Measurements from ENCODE around the gene DDX39B. TPM values are rescaled to one million over a fixed set of nuclear protein-coding genes. Genes with fewer than 3 reads are reported as not detected.

Gene DDX39B
- total RNA-seq, 1 experiment from 2014 or later, result 317 TPM

DNA sequence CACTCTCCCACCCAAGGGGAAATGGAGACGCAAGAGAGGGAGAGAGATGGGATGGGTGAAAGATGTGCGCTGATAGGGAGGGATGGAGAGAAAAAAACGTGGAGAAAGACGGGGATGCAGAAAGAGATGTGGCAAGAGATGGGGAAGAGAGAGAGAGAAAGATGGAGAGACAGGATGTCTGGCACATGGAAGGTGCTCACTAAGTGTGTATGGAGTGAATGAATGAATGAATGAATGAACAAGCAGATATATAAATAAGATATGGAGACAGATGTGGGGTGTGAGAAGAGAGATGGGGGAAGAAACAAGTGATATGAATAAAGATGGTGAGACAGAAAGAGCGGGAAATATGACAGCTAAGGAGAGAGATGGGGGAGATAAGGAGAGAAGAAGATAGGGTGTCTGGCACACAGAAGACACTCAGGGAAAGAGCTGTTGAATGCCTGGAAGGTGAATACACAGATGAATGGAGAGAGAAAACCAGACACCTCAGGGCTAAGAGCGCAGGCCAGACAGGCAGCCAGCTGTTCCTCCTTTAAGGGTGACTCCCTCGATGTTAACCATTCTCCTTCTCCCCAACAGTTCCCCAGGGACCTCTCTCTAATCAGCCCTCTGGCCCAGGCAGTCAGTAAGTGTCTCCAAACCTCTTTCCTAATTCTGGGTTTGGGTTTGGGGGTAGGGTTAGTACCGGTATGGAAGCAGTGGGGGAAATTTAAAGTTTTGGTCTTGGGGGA is 34.3 kb upstream of the DDX39B start:
- no peak for DNase-seq (ENCODE audit: low spot score)

- DNase-seq (ENCODE audit: low spot score), result no peak
These were observed 33.6 kb upstream of the DDX39B start, which contains the start of gene TNF for GRCh38 chr6:31575335-31575901. Gene TNF, plus strand, starts transcription at chr6:31575565. Its CDS starts 177 bp downstream, at chr6:31575742.

GRCh38 chr6:31574106-31575061 is 32.6 kb upstream of the DDX39B start:
- no peak for DNase-seq (ENCODE audit: low spot score)

DNA sequence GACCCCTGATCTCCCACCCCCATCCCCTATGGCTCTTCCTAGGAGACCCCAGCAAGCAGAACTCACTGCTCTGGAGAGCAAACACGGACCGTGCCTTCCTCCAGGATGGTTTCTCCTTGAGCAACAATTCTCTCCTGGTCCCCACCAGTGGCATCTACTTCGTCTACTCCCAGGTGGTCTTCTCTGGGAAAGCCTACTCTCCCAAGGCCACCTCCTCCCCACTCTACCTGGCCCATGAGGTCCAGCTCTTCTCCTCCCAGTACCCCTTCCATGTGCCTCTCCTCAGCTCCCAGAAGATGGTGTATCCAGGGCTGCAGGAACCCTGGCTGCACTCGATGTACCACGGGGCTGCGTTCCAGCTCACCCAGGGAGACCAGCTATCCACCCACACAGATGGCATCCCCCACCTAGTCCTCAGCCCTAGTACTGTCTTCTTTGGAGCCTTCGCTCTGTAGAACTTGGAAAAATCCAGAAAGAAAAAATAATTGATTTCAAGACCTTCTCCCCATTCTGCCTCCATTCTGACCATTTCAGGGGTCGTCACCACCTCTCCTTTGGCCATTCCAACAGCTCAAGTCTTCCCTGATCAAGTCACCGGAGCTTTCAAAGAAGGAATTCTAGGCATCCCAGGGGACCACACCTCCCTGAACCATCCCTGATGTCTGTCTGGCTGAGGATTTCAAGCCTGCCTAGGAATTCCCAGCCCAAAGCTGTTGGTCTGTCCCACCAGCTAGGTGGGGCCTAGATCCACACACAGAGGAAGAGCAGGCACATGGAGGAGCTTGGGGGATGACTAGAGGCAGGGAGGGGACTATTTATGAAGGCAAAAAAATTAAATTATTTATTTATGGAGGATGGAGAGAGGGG is 31.7 kb upstream of the DDX39B start:
- no peak for DNase-seq (ENCODE audit: low spot score)

DNA sequence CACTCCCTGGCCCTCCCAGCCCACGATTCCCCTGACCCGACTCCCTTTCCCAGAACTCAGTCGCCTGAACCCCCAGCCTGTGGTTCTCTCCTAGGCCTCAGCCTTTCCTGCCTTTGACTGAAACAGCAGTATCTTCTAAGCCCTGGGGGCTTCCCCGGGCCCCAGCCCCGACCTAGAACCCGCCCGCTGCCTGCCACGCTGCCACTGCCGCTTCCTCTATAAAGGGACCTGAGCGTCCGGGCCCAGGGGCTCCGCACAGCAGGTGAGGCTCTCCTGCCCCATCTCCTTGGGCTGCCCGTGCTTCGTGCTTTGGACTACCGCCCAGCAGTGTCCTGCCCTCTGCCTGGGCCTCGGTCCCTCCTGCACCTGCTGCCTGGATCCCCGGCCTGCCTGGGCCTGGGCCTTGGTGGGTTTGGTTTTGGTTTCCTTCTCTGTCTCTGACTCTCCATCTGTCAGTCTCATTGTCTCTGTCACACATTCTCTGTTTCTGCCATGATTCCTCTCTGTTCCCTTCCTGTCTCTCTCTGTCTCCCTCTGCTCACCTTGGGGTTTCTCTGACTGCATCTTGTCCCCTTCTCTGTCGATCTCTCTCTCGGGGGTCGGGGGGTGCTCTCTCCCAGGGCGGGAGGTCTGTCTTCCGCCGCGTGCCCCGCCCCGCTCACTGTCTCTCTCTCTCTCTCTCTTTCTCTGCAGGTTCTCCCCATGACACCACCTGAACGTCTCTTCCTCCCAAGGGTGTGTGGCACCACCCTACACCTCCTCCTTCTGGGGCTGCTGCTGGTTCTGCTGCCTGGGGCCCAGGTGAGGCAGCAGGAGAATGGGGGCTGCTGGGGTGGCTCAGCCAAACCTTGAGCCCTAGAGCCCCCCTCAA is 30.5 kb upstream of the DDX39B start, which contains the start of gene LTA:
Gene LTA (plus strand): TSS at position 249 of the 871 bp plus-strand sequence. CDS start 454 bp downstream, at position 703.
- DNase-seq (ENCODE audit: low spot score), result no peak

DNA sequence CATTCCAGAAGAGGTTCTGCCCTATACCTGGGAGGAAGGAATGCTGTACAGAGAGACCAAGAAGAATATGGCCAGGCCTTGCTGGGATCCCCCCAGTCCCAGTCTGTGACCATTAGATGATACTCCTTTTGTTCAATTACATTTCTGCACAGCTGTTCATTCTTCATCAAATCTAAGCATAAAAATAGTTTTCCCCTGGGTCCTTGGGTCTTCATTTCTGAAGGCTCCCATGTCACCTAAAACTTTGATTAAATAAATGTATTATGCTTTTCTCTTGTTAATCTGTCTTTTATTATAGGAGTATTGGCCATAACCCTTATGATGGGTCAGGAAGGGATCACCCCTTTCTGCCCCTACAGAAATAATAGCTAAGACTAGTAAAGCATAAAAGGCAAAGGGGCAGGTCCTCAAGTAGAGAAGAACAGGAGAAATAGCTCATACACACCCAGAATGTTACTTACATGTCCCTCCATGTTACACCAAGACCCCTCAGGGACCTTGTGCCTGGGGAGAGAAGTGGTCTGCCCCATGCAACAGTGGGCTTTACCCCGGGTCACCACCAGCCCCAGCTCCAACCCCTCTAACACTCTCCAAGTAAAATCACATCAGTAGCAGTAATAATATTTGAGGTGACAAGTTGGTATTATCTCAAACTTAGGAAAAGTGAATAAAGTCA is 28.2 kb upstream of the DDX39B start:
- no peak for DNase-seq (ENCODE audit: low spot score)

- DNase-seq (ENCODE audit: low spot score), result no peak
These were observed 26.7 kb upstream of the DDX39B start for GRCh38 chr6:31568537-31568961.

DNA sequence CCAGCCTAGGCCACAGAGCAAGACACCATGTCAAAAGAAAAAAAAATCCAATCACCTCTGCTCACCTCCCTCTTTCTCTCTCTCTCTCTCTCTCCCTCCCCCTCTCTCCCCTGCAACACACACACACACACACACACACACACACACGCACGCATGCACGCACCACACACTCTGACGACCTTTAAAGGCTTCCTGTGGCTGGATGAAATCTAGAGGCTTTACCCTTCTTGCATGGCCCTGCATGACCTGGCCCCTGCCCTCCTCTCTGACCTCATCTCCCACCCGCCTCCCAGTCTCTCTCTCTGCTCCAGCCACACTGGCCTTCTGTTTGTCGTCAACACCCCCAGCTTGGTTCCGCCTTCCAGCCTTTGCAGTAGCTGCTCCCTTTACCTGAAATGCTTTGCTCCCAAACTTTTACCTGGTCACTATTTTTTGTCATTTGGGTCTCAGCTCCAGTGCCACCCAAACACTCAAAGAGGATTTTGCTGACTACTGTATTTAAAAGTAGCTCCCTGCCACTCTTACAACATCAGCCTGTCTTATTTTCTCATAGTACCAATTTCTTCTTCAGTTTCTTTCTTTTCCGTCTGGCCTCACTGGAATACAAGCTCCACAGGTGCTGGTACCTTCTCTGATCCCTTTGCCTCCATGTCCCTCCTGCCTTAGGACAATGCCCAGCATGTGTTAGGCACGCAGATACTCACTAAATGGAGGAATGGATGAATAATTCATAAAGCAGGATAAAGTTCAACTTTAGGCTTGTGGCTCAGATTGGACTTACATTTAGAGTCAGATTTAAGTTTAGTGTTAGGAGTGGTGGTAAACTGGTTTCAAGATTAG is 25.9 kb upstream of the DDX39B start:
- no peak for DNase-seq (ENCODE audit: low spot score)

DNA sequence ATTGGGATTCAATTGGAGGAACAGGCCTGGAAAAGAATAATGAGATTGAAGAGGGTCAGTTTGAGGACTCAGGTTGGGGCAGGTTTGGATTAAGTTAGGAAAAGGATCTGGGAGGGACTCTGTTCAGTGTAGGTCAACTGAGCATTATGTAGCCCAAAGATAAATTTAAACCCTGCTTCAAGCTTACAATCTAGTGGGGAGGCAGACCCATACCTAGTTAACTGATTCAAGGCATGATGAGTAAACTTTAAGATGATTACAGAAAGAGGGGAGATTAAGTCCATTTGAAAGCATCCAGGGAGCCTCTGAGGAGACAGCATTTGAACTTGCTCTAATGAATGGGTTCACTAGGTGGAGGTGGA is 18.9 kb upstream of the DDX39B start:
- DNase-seq (ENCODE audit: low spot score), result no peak

DNA sequence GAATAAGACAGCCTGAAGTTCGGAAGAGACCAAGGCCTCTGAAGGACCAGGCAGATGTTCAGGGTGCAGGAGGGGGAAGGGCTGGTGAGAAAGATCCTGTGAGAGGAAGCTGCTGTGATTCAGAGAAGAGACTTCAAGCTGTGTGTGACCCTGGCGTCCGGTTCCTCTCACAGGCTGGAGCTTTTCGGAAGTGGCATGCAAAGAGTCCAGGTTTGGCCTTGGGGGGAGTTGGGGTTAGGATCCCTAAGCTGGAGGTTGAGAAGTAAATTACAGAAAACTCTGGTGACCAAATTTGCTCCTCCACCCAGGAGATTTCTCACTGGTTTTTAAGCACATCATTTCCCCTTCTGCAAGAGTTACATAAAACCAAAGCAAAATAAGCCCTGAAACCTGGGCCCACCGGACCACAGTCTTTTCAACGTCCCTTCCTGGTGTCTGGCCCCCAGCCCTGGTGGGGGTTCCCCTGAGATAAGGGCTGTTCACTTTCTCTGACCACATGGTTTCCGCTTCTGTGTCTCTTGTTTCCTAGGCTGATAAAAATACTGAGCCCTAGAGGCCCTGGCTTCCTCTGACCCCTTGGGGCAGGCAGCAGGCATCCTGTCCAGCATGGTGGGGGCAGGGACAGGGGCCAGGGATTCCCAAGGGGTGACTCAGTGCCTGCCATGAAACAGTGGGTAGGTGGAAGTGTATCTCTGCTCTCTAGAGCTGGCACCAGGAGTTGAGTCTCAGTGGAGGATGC is 18.3 kb upstream of the DDX39B start:
- DNase-seq (ENCODE audit: low spot score), result peak; percentile 90

GRCh38 chr6:31559606-31559957 is 17.8 kb upstream of the DDX39B start:
- no peak for DNase-seq (ENCODE audit: low spot score)

- DNase-seq (ENCODE audit: low spot score), result peak; percentile 39
These were observed 17.1 kb upstream of the DDX39B start for GRCh38 chr6:31558631-31559500.

DNA sequence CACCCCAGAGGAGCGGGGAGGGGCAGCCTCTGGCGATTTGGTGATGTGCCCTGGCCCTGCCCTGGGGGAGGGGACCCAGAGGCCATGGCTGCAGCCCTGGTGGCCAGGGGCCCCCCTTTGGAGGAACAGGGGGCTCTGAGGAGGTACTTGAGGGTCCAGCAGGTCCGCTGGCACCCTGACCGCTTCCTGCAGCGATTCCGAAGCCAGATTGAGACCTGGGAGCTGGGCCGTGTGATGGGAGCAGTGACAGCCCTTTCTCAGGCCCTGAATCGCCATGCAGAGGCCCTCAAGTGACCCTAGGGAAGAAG is 16.5 kb upstream of the DDX39B start:
- no peak for DNase-seq (ENCODE audit: low spot score)

GRCh38 chr6:31557443-31558317 is 15.9 kb upstream of the DDX39B start:
- no peak for DNase-seq (ENCODE audit: low spot score)

DNA sequence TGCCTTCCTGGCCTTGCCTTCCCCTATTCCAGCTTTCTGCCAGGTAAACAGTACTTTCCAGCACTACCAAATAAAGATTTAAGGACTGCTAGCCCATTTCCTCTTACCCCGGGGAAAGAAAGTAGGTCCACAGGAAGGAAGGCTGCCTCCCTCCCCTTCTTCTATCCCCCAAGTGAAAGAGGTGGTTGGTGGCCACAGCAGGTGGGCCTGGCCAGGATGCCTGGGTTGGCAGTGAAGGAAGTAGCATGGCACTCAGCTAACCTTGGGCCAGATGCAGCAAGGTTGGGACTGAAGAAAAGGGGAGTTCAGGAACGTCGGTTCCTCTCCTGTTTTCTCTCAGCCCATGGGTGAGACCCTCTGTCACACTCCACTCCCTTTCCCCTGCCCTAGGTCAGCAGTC is 14.5 kb upstream of the DDX39B start:
- DNase-seq (ENCODE audit: low spot score), result no peak

DNA sequence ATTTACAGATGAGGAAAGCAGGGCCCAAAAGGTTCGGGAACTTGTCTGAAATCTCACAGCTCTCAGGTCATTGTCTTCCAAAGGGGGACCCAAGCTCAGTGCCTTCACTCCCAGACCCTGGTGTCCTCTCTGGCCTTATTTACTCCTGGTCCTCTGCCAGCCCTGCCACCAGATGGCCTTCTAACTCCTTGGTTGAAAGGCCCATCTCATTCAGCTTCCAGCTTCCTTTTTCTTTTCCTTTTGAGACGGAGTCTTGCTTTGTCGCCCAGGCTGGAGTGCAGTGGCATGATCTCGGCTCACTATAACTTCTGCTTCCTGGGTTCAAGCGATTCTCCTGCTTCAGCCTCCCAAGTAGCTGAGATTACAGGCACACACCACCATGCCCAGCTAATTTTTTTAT is 9.6 kb upstream of the DDX39B start:
- peak; percentile 33 for DNase-seq (ENCODE audit: low spot score)

GRCh38 chr6:31548544-31548873 is 6.7 kb upstream of the DDX39B start:
- no peak for DNase-seq (ENCODE audit: low spot score)
